ENCODE results near the gene TMEM178A. TPM values are rescaled to one million over a fixed set of nuclear protein-coding genes. Genes with fewer than 3 reads are reported as not detected.

The TMEM178A gene
- total RNA-seq, 1 donor from 2014 or later, result 9.3 TPM

DNA sequence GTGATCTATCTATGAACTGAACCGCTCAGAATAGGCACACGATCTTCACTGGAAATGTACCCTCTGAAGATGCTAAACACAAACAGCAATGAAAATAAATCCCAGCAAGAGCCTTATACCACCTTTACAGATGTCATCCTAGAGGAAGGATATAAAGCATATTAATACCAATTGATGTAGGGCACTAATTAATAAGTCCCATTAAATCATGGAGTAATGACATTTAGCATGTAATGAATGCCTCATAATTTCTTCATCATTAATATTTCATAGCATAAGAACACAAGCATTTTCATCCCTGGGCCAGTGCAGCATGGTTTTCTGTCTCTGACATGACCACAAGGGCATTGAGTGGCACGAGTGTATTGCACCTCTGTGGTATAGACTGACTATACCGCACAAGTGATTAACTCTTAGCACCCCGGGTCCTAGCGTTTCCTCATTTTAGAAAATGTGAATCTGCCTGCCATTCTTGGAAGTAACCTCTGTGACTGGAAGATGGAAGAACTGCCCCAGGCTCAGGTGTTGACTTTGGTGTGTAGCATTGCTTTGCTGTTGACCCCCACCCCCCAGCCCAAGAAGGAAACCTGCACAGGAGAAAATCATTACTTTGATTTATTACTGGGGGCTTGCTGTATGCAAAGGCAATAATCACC, 1.4 kb upstream of the TMEM178A start:
- Mint-ChIP-seq H3K4me3 (peak overlapping the region; percentile 90), H3K4me1 (ENCODE audit: unreplicated experiment) (peaks cover 30% of the 10 kb centered on the region), H3K36me3 (peaks cover 3% of the 10 kb centered on the region), H3K27me3 (peaks cover 48% of the 10 kb centered on the region), H3K27ac (no peak overlapping the region), H3K9me3 (no peaks in the 10 kb centered on the region)
- DNase-seq (ENCODE audit: extremely low spot score, unreplicated experiment), result no peak
- TF ChIP-seq, protein P1, sequence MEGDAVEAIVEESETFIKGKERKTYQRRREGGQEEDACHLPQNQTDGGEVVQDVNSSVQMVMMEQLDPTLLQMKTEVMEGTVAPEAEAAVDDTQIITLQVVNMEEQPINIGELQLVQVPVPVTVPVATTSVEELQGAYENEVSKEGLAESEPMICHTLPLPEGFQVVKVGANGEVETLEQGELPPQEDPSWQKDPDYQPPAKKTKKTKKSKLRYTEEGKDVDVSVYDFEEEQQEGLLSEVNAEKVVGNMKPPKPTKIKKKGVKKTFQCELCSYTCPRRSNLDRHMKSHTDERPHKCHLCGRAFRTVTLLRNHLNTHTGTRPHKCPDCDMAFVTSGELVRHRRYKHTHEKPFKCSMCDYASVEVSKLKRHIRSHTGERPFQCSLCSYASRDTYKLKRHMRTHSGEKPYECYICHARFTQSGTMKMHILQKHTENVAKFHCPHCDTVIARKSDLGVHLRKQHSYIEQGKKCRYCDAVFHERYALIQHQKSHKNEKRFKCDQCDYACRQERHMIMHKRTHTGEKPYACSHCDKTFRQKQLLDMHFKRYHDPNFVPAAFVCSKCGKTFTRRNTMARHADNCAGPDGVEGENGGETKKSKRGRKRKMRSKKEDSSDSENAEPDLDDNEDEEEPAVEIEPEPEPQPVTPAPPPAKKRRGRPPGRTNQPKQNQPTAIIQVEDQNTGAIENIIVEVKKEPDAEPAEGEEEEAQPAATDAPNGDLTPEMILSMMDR (conservative IDR thresholded peaks at IDR 0.05), result peak; percentile 24

DNA sequence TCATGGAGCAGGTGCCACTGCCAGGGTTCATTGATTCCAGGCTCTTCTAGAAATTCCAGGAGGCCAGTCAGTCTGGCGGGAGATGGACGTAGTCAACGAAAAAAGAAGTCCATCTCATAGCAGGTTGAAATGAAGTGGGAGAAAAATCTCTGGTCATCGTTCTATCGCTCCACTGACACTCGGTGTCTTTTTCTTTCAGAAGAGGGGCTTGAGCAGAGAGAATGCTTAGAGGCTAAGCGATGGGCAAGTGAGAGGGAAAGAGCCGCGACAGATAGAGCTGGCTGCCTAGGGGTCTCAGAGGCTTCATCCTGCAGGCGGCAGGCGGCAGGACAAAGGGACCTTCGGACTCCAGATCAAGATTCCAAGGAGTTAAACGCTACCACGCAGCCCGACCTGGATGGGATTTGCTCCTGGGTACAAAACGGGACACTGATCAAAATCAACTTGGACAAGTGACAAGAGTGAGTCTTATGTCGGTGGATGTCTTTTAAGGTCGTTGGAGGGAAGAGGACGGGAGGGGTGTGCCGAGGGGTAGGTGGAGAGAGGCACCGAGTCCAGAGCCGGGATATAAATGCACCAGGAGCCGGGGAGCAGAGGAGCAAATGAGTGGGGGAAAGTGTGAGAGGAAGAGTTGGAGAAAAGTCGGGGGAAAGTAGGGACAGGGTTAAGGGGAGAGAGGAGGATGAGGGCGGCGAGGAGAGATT, 677 bp upstream of the TMEM178A start:
- Mint-ChIP-seq H3K4me3 (peak overlapping the region; percentile 90), H3K27me3 (peaks cover 51% of the 10 kb centered on the region), H3K4me1 (ENCODE audit: unreplicated experiment) (peaks cover 30% of the 10 kb centered on the region), H3K9me3 (no peaks in the 10 kb centered on the region), H3K27ac (peak overlapping the region; percentile 42), H3K36me3 (peaks cover 3% of the 10 kb centered on the region)
- TF ChIP-seq, protein P1 (conservative IDR thresholded peaks at IDR 0.05), result peak; percentile 24
- DNase-seq (ENCODE audit: extremely low spot score, unreplicated experiment), result no peak

DNA sequence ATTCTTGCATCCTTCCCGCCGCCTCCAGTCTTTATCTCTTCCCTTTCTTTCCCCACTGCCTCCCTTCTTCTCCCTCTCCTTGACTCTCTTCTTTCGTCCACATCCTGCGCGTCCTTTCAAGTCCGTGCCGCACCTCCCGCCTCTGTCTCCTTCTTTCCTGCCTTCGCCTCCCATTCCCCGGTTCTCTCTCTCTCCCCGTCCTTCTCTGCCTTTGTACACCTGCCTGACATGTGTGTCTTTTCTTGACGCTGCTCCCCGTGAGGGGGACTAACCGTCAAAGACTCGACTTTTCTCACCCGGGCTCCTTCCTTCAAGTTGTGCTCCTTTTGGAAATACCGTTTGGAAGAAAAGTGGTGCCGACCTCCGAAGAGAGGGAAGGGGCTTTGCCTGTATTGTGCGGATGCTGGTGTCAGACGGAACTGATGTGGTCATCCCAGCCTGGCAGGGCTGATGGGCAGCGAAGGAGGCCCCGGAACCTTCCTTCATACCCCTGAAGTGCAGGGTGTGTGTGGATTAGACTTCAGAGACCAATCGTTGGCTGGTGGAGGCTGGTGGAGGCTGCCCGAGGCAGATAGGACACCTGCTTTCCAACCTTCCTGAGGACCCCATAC, 879 bp downstream of the TMEM178A start:
- Mint-ChIP-seq H3K4me1 (ENCODE audit: unreplicated experiment) (peaks cover 25% of the 10 kb centered on the region), H3K36me3 (peaks cover 3% of the 10 kb centered on the region), H3K9me3 (no peaks in the 10 kb centered on the region), H3K27ac (peak overlapping the region; percentile 82), H3K27me3 (peaks cover 62% of the 10 kb centered on the region), H3K4me3 (peak overlapping the region; percentile 97)
- no peak for DNase-seq (ENCODE audit: extremely low spot score, unreplicated experiment)
- TF ChIP-seq, protein P1 (conservative IDR thresholded peaks at IDR 0.05), result no peak

DNA sequence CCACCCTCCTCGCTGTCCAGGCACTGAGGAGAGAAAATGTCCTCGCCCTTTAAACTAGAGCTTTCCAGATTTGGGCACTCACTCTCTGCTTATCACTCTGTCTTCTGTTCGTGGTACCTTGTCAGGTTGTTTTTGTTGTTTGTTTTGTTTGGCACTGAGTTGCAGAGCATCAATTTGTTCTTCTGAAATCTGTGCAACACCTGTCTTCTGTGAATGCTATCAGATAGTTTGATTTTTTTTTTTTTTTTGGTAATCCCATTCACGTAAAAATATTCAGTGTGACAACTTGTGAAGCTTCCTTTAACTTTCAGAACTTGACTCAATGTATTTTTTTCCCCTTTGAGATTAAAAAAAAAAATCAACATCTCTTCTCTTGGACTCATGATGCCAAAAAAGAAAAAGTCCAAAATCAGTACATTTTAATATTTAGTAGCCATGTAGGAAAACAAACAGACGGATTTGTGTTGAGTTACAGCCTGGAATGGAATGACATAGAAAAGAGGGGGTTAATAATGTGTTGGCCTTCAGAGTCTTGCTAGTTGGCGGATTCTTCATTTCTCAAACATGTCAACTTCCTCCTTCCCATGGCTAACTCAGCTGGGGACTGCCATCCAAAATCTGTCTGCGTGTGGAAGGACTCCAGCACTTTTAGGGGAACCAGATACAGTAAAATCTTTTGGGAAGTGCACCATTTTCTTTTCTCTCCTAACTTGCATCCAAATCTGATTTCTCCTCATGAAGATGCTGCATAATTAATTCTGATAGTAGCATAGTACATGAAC, 1.6 kb downstream of the TMEM178A start:
- Mint-ChIP-seq H3K4me3 (peak overlapping the region; percentile 97), H3K4me1 (ENCODE audit: unreplicated experiment) (peaks cover 21% of the 10 kb centered on the region), H3K27ac (no peak overlapping the region), H3K9me3 (no peaks in the 10 kb centered on the region), H3K36me3 (peaks cover 3% of the 10 kb centered on the region), H3K27me3 (peaks cover 66% of the 10 kb centered on the region)
- TF ChIP-seq, protein P1 (conservative IDR thresholded peaks at IDR 0.05), result no peak
- no peak for DNase-seq (ENCODE audit: extremely low spot score, unreplicated experiment)

DNA sequence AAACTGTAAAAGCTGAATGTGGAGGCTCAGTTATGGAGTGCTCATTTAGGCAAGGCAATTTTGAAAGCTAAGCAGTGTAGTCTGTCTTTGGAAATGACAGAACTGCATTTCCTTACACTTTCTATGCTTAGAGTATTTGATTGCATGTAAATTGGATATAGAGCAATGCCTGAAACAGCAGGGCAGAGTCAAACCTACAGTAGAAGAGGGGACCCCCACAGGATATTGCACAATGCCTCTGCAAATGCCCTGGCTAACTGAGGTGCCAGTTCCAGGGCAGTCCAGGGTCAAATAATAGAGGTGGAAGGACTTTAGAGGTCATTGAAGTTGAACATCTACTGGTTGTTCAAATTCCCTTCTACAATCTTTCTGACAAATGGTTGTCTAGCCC, 2.2 kb downstream of the TMEM178A start:
- Mint-ChIP-seq H3K4me1 (ENCODE audit: unreplicated experiment) (peaks cover 19% of the 10 kb centered on the region), H3K4me3 (peak overlapping the region; percentile 97), H3K27ac (no peak overlapping the region), H3K9me3 (no peaks in the 10 kb centered on the region), H3K36me3 (peaks cover 3% of the 10 kb centered on the region), H3K27me3 (peaks cover 66% of the 10 kb centered on the region)
- DNase-seq (ENCODE audit: extremely low spot score, unreplicated experiment), result no peak
- TF ChIP-seq, protein P1 (conservative IDR thresholded peaks at IDR 0.05), result no peak
